DMS 273 treated with DMSO at 0.1 percent for 48 hours (cell line): ENCODE measurements around the gene BMS1.
"Not testable (repeated sequence)": the region's sequence is repeated elsewhere in the genome, so short reads cannot be mapped to it uniquely, and the experiment has no call there.

Source experiments
- DNase-seq: peaks from one replicate; lab custom pipeline; 2025; lab: John Stamatoyannopoulos, UW

The BMS1 gene

DNA sequence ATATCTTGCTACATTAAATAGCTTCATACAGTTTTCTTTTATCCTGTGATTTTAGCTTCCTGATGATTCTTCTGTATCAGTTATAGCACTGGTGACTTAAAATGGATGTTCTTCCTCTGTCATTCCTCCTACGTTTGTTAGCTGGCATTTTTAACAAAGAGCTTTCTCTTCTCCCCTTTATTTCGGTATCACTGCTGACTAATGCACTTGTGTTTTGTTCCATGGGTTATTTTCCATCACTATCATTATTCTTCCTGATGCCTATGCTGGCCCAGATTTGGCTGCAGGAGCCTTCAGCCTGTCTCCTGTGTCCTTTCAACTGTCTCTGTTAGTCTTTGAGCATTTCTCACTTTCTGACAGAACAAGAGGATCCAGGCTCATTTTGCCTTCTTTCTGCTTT lies 13.1 kb downstream of the BMS1 start:
- DNase-seq, result no peak

DNA sequence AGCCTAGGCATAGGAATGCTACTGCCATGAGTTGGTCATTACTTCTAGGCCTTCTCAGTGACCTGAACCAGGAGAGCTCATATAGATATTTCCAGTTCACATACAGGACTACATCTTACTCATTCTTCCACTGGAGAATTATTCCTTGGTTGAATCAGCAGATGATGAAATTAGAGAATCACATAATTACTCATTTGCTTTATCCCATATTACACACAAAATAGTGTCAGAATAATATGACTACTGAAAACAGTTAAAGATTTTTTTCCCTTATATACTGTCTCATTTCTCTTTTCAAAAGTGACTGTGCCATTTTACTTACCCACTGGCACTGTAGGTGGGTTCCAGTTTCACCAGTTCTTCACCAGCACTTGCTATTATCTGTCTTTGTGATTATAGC lies 18.5 kb downstream of the BMS1 start:
- DNase-seq, result no peak

DNA sequence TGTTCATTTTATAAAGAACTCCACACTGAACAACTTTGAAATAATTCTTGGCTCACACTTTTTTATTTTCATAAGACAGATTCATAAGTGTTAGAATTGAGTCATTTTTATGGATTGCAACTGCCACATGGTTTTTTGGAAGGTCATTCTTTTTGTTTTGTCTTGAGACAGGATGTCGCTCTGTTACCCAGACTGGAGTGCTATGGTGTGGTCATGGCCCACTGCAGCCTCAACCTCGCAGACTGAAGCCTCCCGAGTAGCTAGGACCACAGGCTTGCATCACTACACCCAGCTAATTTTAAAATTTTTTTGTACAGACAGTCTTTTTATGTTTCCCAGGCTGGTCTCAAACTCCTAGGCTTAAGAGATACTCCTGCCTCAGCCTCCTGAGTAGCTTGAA lies 20.3 kb downstream of the BMS1 start:
- no peak for DNase-seq

DNA sequence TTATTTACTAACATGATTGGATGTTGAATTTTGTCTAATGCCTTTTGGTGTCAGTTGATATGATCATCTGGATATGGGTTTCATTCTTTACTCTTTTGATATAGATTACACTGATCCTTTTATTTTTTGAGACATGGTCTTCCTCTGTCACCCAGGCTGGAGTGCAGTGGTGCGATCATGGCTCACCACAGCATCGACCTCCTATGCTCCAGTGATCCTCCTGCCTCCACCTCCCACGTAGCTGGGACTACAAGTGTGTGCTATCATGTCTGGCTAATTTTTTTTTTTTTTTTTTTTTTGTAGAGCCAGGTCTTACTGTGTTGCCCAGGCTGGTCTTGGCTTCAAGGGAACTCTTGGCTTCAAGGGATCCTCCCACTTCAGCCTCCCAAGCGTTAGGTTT lies 27.1 kb downstream of the BMS1 start:
- DNase-seq, result no peak

DNA sequence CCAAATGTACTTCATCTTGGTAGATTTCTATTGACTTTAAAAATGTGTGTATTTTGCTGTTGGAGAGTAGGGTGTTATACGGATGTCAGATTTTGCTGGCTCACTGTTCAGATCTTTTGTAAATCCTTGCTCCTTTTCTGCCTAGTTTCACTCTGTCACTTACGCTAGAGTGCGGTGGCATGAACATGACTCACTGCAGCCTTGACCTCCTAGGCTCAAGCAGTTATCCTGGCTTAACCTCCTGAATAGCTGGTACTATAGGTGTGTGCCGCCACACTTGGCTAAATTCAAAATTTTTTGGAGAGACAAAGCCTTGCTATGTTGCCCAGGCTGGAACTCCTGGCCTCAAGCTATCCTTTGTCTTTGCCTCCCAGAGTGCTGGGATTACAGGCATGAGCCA lies 29.4 kb downstream of the BMS1 start:
- DNase-seq, result no peak

DNA sequence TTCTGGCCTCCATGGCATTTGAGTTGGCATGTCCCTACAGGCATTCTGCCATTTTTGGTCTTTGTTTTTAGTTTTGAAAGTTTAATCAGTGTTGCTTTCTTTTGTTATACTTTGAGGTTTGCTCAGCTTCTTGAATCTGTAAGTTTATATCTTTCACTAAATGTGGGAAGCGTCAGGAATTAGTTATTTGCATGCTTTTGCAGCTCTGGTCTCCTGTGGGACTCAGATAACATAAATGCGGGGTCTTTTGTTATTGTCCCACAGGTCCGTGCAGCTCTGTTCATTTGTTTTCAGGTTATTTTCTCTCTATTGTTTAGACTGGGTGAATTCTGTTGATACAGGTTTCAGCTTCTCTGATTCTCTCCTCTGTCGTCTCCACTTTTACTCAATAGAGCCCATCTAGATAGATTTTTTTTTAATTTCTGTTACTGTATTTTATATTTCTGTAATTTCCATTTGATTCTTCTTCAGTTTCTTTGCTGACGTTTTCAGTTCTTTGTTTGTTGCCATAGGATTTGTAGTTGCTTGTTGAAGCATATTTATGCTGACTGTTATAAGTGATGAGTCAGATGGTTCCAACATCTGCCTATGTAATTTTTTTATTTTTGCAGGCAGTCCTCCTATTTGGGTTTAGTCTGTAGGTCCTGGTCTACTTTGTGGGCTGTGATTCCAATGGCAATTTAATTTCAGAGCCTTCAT lies 31.5 kb downstream of the BMS1 start:
- not testable (repeated sequence) for DNase-seq

DNA sequence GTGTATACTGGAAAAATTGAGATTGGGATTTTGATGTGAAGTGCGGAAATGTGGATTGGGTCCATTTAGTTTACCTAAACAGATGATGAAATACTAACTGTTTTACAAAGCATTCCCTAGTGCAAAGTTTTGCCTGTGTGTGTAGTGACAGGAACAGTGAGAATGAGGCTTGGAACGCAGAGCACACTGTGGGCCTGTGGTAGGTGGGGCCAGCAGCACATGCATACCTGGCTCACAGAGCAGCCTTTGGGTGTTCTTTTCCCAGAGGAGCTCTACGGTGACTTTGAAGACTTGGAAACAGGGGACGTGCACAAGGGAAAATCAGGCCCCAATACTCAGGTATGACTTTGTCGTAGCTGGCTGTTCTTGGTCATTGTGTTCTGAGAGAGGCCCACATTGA lies 33.7 kb downstream of the BMS1 start:
- not testable (repeated sequence) for DNase-seq

DNA sequence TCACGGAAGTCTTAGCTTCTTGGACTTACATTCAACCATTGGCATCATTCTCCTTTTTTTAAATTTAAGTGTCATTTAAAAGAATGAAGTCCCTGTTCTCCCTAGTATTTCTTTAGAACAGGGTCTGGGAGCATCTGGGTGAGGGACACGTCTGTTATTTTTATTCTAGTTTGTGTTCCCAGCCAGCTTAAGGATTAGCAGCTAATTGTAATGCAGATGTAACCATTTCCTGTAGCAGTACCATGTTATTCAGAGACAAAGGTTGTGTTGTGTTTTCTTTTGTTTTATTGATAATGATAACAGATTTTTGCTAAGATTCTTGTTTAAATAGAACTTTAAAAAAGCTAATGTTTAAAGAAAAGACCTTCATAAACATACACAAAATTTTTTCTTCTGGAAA lies 34.3 kb downstream of the BMS1 start:
- no peak for DNase-seq

DNA sequence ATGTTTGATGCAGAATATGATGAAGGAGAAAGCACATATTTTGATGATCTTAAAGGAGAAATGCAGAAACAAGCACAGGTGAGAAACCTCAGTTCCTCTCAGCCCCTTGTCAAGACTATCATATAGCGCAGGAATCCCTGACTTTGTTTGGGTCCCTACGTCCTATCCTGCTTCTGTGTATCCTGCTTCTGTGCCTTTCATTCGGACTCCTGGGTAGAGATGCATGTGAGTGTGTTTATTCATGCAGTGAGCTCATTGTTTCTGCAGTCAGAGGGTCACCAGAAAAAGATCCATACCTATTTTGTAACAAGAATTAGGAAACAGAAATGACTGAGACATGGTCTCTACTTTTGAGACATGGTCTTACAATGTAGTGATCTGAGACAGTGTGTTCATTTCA lies 34.8 kb downstream of the BMS1 start:
- DNase-seq, result not testable (repeated sequence)

DNA sequence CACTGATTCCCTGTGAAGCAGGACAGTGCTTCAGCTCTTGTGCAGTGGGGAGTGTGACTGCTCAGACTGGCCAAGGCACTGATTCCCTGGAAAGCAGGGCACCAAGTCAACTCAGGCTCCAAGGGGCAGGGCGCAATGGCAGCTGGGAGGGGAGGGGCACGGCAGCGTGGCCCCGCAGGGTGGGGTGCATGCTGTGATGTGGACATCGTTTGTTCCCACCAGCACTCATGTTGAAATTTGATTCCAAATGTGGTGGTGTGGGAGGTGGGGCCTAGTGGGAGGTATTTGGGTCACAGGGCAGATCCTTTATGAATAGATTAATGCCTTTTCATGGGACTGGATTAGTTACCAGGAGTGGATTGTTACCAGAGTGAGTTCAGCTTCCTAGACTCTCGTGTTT lies 44.2 kb downstream of the BMS1 start:
- DNase-seq, result not testable (repeated sequence)

DNA sequence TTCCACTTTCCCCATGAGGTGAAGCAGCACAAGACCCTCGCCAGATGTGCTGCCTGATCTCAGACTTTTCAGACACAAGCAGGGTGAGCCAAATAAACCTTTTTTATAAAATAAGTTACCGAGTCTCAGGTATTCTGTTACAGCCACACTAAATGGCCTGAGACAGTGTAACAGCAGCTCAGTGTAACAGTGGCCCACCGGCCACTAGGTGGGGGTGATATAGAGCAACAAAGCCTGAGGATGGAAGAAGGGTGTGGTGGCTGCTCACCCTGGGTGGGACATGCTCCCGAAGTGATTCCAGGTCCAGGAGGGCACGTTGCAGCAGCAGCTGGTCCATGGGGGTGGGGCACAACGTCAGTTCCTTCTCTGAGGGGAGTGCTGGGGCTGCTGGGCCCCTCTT lies 44.6 kb downstream of the BMS1 start:
- DNase-seq, result no peak

DNA sequence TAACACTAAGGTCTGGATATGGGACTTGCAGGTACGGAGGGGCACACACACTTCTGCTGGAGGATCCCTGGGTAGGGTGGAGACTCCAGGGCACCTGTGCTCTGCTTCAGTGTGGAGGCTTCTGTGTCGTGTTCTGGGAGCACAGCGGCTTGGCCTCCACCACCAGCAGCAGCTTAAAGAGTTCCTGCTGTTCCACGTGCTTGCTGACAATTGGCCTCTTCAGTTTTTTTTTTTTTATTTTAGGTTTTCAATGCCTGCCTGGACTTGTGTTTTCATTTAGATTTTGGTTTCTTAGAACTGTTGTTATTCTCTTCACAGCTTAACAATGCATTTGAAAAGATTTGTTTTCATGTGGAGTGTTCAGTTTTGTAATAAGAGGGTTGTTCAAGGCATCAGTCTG lies 45.8 kb downstream of the BMS1 start:
- DNase-seq, result not testable (repeated sequence)

DNA sequence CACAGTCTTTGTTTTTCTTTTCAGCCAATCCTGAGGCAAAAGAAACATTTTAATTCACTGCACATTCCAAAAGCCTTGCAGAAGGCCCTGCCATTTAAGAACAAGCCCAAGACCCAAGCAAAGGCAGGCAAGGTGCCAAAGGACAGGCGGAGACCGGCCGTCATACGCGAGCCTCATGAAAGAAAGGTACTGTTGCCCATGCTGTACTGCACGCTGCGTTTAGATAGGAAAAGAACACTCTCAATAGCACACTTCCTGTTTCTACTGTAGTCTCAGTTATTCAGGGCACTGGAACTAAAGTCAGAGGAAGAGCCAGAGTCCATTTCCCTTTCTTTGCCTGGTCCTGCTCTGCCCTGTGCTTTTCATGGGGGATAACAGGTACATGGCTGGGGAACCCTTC lies 47.6 kb downstream of the BMS1 start:
- DNase-seq, result no peak

DNA sequence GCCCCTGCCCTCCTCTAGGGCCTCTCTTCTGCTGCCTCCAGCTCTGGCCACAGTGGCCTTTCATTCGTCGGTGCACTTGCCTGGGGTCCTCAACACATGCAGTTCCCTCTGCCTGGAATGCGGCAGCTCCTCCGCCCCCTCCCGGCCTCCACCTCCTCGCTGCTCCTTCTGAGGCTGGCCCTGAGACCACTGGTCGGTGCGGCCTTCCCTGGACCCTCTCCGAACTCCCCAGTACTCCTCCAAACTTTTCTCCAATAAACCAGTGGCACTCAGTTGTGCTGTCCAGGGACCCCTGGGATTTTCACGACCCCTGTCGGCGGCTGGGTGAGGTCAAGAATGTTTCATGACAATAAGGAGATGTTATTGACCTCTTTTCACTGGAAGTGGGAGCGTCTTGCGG lies 53.5 kb downstream of the BMS1 start:
- DNase-seq, result no peak

DNA sequence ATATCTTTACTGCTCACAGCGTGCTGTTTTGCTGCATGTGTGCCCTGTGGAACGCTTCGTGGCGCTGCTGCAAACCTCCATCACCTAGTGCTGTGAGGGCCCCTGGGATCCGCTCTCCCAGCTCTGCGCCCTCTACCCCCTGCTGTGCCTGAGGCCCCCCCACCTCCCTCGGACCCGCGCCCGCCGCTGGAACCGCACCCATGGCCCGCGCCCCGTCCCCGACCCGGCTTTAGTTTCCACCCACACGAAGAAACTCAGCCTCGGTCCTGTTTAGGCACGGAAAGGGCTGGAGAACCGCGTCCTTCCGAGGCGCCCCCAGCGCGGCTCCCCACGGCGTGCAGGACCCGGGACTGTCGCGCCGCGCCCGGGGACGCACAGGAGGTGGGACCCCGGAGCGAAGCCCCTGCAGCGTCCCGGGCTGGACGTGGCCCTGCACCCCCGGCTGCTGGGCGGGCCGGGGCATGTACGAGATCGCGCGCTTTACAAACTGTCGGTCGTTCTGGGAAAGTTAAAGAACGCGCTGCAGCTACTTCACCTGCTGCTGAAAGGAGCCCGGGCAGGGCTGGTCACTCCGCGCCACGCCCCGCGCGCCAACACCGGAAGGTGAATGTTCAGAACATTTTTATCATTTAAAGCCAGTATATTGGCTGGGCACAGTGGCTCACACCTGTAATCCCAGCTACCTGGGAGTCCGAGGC lies 54.3 kb downstream of the BMS1 start:
- DNase-seq, result no peak

DNA sequence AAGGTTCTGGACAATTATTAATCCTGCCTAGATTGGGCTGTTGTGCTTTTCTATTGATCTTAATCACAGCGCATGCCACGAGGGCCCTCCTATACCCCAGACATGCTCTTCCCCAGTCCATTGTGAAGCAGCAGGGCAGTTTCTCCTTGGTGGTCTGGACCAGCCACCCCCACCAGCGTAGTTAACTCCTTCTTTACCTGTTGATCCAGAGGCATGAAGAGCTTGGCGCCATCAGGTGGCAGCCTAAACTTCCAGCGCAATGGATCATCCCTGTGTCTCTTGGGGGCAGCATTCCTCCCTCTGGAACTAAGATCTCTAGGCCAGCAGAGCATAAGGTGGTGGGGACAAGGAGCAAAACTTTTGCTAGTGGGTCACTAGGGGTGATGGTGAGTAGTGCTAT lies 62.2 kb downstream of the BMS1 start:
- not testable (repeated sequence) for DNase-seq

DNA sequence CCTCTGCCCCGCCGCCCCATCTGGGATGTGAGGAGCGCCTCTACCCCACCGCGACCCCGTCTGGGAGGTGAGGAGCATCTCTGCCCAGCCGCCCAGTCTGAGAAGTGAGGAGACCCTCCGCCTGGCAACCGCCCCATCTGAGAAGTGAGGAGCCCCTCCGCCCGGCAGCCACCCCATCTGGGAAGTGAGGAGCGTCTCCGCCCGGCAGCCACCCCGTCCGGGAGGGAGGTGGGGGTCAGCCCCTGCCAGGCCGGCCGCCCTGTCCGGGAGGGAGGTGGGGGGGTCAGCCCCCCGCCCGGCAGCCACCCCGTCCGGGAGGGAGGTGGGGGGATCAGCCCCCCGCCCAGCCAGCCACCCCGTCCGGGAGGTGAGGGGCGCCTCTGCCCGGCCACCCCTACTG lies 64.7 kb downstream of the BMS1 start:
- DNase-seq, result not testable (repeated sequence)

DNA sequence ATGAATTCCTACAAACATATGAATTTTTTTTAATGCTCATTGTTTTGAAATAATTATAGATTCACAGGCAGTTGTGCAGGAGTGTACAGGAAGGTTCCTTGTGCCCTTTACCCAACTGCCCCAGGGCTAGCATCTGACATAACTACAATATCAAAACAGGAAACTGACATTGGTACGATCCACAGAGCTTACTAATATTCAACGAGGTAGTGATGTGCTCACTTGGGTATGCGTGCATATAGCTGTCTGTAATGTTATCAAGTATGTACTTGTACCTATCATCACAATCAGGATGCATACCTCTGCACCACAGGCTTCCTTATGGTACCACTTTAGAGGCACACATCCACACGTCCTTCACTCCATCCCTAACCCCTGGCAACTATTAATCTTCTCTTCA lies 68.3 kb downstream of the BMS1 start:
- no peak for DNase-seq

DNA sequence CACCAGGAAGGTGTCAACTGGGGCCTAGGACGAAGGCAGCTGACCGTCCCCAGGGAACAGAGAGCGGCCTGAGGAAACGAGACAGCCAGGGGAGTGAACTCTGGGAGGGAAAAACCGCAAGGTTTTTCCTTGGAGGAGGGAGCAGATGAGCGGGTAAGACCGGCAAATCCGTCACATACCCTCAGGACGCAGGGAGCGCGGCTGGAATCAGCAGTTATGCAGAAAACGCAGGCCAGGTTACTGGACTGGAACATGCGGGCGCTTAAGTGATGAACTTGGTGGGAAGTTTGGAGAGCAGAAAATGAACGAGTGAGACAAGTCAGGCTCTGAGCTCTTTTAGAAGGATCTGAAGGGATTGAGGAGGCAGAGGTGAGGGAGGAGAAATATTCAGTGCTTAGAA lies 76.7 kb downstream of the BMS1 start:
- DNase-seq, result no peak

DNA sequence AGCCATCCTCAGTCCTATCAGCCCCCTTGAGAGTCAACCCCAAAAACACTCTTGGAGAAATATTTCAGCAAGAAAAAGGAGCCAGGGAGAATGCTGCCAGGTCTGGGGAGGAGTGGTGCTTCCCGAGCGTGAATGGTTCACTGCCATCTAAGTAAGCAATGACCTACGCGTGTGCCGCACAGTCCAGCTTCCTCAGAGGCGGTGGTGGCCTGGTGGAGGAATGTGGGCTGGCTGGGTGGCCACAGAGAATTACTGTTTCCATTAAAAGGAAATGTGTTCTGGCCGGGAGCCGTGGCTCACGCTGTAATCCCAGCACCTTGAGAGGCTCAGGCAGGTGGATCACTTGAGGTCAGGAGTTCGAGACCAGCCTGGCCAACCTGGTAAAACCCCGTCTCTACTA lies 77.4 kb downstream of the BMS1 start:
- not testable (repeated sequence) for DNase-seq

DNA sequence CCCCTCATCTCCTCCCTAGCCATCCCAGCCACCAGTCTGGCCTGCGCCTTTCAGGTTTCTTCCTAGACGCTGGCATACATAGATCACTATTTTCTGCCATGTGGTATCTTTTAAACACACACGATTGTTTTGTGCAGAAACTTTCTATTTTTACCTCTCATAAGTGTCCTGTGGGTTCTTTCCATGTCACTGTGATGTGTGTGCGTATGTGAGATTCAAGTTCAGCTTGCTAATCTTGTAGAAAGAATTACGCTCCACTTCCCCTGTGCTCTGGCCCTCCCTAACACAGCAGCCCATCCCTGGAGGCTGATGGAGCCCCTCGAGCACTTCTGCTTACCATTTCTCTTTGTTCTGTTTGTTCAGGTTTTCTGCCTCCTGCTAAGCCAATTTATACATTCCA lies 80.2 kb downstream of the BMS1 start:
- not testable (repeated sequence) for DNase-seq

DNA sequence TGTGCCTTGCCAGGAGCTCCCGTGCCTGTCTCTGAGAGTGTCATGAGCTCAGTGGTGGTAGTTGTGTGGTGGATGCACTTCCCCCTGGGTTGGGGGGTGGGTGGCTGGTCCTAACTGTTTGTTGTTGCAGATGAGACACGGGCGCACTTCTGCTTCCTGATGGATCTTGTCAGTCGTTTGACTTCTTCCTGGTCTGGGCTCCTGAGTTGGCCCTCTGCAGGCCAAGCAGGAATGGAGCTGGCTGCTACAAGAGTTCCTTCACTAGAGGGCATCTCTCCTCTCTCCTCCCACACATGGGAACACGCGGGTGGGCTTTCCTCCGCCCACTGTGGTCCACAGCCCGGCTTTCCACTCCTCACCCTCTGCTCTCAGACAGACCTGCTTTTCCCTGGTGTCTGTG lies 82.0 kb downstream of the BMS1 start:
- DNase-seq, result no peak

DNA sequence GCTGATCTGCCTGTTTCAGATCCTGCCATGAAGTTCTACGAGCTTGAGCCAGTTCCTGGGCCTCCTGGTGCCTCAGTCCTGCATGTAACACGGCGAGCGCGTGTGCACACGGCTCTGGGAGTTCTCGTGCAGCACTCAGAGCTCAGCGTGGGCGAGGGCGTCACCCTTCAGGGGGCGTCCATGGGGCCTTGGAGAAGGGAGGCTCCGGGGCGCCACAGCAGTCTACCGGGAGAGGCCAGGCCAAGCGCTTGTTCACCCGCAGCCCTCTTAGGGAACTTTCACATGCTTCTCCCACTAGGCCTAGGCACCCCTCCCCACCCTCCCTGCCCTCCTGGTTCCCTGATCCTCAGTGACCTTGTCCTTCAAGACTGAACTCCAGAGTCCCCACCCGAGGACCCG lies 83.1 kb downstream of the BMS1 start:
- DNase-seq, result no peak
